Lung (tissue), 12 donors: Measurements from ENCODE around the gene KRTAP29-1. TPM values are rescaled to one million over a fixed set of nuclear protein-coding genes. Genes with fewer than 3 reads are reported as not detected.
"Not testable (repeated sequence)": the region's sequence is repeated elsewhere in the genome, so short reads cannot be mapped to it uniquely, and the experiment has no call there.

ENCODE experiments used
- ATAC-seq: fragments of 200-7000 bp; cut with Tn5 transposase; one replicate; pipeline ENCODE4 v1.9.1; 2020; ENCODE audit warnings: moderate number of reproducible peaks; ENCODE audit not compliant: insufficient read depth, low FRiP score
- DNase-seq, 3 donors: peaks; one replicate each; pipeline ENCODE4 v3.0.0-alpha.2; 2013 to 2017
- H3K27ac ChIP-seq, 2 donors: one replicate each; pipeline ENCODE4 v1.5.1; 2013; ENCODE audit warnings: mild to moderate bottlenecking in 2 of 2, moderate library complexity in 2 of 2, control low read depth in 1 of 2, inconsistent platforms in 1 of 2, low read depth in 1 of 2, low read length in 1 of 2
- H3K27me3 ChIP-seq, 3 donors: one replicate each; pipeline ENCODE4 v1.5.1; 2013; ENCODE audit warnings: low read length in 2 of 3; ENCODE audit not compliant: control insufficient read depth in 3 of 3, insufficient read depth in 3 of 3
- H3K36me3 ChIP-seq, 4 donors: one replicate each; pipeline ENCODE4 v1.5.1; 2013; ENCODE audit warnings: low read length in 4 of 4, mild to moderate bottlenecking in 1 of 4, moderate library complexity in 1 of 4; ENCODE audit not compliant: control insufficient read depth in 4 of 4, insufficient read depth in 4 of 4
- H3K4me1 ChIP-seq, 5 donors: one replicate each; pipeline ENCODE4 v1.5.1; 2013; ENCODE audit warnings: low read length in 5 of 5, mild to moderate bottlenecking in 2 of 5, moderate library complexity in 1 of 5; ENCODE audit not compliant: control insufficient read depth in 5 of 5, insufficient read depth in 5 of 5
- H3K4me3 ChIP-seq: one replicate; pipeline ENCODE4 v1.5.1; 2013; ENCODE audit warnings: mild to moderate bottlenecking, control low read depth, moderate library complexity
- H3K9ac ChIP-seq, 2 donors: one replicate each; pipeline ENCODE4 v1.5.1; 2013; ENCODE audit warnings: low read length in 2 of 2, control low read depth in 1 of 2; ENCODE audit not compliant: insufficient read depth in 1 of 2
- H3K9me3 ChIP-seq, 4 donors: one replicate each; pipeline ENCODE4 v1.5.1; 2013; ENCODE audit warnings: low read length in 3 of 4, mild to moderate bottlenecking in 1 of 4, moderate library complexity in 1 of 4; ENCODE audit not compliant: control insufficient read depth in 4 of 4, insufficient read depth in 3 of 4
- WGBS, 2 donors: extraction: QIAGEN DNeasy Blood & Tissue Kit; methylation state at CpG; one replicate each; pipeline ENCODE4 v1.1.7; 2013; 5-methylcytosine and 5-hydroxymethylcytosine counted together
- polyA plus RNA-seq, 2 donors: library from polyadenylated mRNA; stranded (reverse); fragments of 200-250 nt; gene quantifications; one replicate each; pipeline ENCODE4 v1.2.1, GENCODE V29; 2013
- total RNA-seq, 2 donors: library from RNA; depleted of rRNA in 1 of 2; stranded (reverse); fragments of >200 nt in 1 of 2; gene quantifications; one replicate each; pipeline ENCODE4 v1.2.1, GENCODE V29; 2014 to 2021
- TF ChIP-seq, protein P1 (sequence below): IDR thresholded peaks from 2 replicates; pipeline ENCODE4 v1.5.1; 2012; ENCODE audit warnings: mild to moderate bottlenecking; ENCODE audit errors: control extremely low read depth, extremely low read depth
- donor health status: control.
- donor health status: control.
- donor health status: Bipolar disorder and iron deficiency.
- donor health status: healthy.
- donor health status: DM: yes; HTN: yes; CAD: no.

The KRTAP29-1 gene
- total and polyA plus RNA-seq, 4 donors, result not detected

- Histone ChIP-seq H3K9ac (no peak overlapping the region), H3K27me3 (peaks cover 0 to under 1% (median 0%) of the 10 kb centered on the region in 3 donors), H3K9me3 (no peaks in the 10 kb centered on the region), H3K4me3 (no peak overlapping the region), H3K27ac (no peak overlapping the region), H3K36me3 (no peaks in the 10 kb centered on the region), H3K4me1 (no peaks in the 10 kb centered on the region)
- DNase-seq (no peak), ATAC-seq (no peak)
- TF ChIP-seq, protein P1, sequence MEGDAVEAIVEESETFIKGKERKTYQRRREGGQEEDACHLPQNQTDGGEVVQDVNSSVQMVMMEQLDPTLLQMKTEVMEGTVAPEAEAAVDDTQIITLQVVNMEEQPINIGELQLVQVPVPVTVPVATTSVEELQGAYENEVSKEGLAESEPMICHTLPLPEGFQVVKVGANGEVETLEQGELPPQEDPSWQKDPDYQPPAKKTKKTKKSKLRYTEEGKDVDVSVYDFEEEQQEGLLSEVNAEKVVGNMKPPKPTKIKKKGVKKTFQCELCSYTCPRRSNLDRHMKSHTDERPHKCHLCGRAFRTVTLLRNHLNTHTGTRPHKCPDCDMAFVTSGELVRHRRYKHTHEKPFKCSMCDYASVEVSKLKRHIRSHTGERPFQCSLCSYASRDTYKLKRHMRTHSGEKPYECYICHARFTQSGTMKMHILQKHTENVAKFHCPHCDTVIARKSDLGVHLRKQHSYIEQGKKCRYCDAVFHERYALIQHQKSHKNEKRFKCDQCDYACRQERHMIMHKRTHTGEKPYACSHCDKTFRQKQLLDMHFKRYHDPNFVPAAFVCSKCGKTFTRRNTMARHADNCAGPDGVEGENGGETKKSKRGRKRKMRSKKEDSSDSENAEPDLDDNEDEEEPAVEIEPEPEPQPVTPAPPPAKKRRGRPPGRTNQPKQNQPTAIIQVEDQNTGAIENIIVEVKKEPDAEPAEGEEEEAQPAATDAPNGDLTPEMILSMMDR, result no peak
- WGBS, 2 donors, result 88 to 92% methylated on average over 3 of the region's 3 CpGs
Measured at GRCh38 chr17:41278176-41278955, 24.3 kb downstream of the KRTAP29-1 start.

DNA sequence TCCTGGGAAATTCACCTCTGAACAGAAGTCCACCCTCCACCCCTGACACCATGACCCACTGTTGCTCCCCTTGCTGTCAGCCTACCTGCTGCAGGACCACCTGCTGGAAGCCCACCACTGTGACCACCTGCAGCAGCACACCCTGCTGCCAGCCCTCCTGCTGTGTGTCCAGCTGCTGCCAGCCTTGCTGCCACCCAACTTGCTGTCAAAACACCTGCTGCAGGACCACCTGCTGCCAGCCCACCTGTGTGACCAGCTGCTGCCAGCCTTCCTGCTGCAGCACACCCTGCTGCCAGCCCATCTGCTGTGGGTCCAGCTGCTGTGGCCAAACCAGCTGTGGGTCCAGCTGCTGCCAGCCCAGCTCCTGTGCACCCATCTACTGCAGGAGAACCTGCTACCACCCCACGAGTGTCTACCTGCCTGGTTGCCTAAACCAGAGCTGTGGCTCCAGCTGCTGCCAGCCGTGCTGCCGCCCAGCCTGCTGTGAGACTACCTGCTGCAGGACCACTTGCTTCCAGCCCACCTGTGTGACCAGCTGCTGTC lies 26.9 kb downstream of the KRTAP29-1 start, which contains the start of gene KRTAP9-7:
Gene KRTAP9-7, plus strand, starts transcription at position 51 of the 543 bp plus-strand sequence. Its CDS starts 0 bp downstream, at position 51.
- H3K9ac ChIP-seq, H3K27me3 ChIP-seq, H3K27ac ChIP-seq, H3K9me3 ChIP-seq, H3K4me1 ChIP-seq, H3K4me3 ChIP-seq, ATAC-seq, H3K36me3 ChIP-seq, DNase-seq: not testable (repeated sequence)
- 79 to 97% methylated on average over 3 of the region's 3 CpGs for WGBS, 2 donors

GRCh38 chr17:41271858-41272257 lies 30.8 kb downstream of the KRTAP29-1 start:
- H3K27me3 ChIP-seq, result no peaks in the 10 kb centered on the region
- TF ChIP-seq, protein P1, result no peak
- WGBS, 2 donors, result 68 to 75% methylated on average over 1 of the region's 1 CpG

GRCh38 chr17:41271323-41271722 lies 31.3 kb downstream of the KRTAP29-1 start:
- ATAC-seq, result not testable (repeated sequence)
- 50 to 60% methylated on average over 1 of the region's 1 CpG for WGBS, 2 donors

More at GRCh38 chr17:41271858-41272257, 30.8 kb downstream of the KRTAP29-1 start:
- H3K4me3 ChIP-seq, result no peak overlapping the region
- no peak overlapping the region for H3K27ac ChIP-seq
- DNase-seq (no peak), ATAC-seq (no peak)
- H3K9ac ChIP-seq, result no peak overlapping the region
- H3K36me3 ChIP-seq, result no peaks in the 10 kb centered on the region
- H3K4me1 ChIP-seq, result no peaks in the 10 kb centered on the region
- H3K9me3 ChIP-seq, result no peaks in the 10 kb centered on the region

More at GRCh38 chr17:41271323-41271722, 31.3 kb downstream of the KRTAP29-1 start:
- not testable (repeated sequence) for H3K4me3 ChIP-seq, H3K36me3 ChIP-seq, DNase-seq, H3K9me3 ChIP-seq, H3K27ac ChIP-seq, H3K4me1 ChIP-seq, H3K27me3 ChIP-seq, H3K9ac ChIP-seq
